ENCODE results near the gene ARHGEF7.

ARHGEF7 gene

DNA sequence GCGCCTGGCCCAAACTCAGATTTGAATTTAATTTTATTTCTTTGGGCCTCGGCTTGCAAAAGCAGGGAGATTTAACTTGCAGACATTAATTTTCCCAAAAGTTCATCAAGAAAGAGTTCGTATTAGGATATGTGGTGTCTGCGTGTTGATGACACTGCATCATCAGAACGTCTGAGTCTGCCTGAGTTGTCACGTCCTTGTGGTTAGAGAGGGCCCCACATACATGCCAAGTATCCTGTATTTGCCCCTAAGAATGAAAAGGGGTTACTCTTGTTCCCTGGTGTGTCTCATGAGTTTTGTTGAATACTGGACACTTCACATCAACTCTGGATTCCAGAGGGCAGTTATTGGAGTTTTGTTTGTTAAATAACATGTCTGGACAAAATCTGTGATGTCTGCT, 199.7 kb downstream of the ARHGEF7 start:
- no peak for DNase-seq

DNA sequence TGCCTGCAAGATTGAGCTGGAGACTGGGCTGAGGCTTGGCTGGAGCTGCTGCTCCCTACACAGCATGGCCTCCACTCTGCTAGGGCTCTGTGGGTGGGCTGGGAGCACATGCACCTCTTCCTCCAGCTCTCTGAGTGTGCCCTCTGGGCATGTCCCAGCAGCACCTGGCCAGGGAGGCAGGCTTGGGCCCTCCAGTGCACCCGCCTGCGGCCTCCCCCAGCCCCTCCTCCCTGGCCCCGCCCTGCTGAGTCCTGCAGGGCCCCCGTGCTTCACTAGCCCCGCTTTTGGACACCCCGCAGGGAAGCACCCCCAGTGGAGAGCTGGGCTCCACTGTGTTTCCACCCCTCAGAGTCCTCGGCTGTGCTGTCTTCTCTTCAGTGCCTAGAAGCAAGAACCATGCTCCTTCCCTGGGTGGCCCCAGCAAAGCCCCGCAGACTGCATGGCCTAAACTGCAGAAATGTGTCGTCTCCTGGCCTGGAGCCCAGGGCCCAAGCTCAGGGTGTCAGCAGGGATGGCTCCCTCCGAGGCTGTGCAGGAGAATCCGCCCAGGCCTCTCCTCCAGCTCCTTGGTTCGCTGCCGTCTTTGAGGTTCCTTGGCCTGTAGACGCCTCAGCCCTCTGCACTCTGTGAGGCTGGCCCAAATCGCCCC, 200.4 kb downstream of the ARHGEF7 start:
- no peak for DNase-seq

DNA sequence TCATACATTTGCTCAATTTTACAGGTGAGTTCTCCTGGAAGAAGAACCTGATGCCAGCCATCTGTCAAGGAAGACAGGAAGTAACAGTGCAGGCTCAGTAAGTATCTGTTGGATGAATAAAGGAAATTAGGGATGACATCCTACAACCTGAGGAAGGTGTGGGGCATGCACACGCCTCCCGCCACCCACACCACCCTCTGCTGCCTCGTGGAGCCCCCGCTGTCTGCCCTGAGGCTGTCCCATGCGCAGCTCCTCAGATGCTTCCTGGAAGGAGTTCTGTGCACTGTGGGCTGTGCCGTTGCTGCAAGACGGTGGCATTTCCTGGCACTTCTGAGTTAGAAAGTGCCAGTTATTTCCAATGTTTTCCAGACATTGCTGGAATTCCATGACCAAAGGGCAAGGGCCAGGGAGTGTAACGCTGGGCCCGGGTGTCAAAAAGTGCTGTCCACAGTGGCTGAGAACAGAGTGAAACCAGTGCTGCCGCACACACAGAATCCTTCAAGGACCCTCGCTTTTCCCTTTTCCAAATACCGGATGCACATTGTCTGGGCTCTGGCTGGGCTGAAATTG, 201.1 kb downstream of the ARHGEF7 start:
- DNase-seq, result no peak

DNA sequence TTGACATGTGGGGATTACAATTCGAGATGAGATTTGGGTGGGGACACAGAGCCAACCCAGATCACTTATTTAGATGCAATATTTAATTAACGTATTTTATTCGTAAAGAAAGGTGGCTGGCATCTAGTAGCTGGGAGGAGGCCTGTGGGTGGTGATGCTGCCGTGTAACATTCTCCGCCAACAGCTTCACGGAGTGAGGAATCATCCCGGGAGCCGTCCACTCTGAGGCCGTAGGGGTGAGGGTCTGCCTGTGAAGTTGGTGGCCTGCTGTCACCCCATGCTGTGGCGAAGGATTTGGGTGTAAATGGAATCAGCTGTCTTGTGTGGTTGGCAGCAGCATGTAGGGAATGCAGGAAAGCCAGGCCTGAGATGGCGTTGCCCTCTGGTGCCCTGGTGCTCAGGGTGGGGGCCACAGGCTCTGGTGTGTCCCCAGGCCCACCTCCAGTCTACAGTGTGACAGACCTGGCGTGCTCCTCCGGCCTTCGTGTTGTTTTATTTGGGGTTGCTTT, 202.0 kb downstream of the ARHGEF7 start:
- no peak for DNase-seq

DNA sequence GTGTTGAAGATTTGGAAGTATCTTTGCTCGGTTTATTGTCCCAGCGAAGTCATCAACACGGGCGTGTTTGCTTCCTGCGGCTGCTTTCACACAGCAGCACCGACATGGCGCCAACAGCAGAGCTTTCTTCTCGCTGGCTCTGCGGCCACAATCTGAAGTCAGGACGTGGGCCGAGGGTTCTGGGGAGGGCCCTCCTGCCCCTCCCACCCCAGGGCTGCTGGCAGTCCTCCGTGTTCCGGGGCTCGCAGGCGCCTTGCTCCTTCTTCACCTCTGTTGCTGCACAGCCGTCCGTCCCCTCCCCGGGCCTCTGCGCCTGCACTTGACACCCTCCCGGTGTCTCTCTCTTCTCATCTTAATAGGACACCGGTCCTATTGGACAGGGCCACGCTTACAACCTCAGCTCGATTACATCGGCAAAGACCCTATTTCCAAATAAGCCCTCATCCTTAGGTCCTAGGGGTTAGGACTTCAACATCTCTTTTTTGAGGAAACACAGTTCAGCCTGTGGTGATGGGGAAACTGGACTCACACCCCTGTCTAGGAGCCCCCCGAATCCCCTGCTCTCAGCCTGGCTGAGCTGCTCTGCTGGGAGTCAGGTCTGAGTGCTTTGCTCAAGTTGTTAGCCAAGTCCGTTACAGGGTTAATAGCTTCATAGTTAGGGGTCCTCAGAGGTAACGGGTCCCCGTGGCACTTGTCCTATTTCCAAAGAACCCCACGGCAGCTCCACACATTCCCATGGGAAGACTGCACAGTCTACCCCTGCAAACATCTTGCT, 202.6 kb downstream of the ARHGEF7 start:
- DNase-seq, result no peak

DNA sequence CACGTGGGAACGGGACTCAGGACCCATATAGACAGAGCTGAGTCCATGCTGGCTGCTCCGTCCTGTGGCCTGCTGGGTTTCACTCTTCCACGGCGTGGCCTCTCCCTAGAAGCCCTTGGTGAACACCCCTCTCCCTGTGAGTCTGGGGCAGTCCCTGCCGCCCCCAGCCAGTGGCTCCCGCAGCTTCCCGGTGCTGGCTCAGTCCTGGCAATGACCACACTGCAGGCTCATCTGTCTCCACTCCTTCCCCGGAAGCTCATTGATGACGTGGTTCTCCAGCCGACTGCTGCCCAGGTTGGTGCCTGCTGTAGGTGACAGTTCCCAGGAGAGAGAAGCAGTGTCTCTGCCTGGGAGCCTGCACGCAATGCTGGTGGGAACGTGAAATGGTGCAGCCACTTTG, 203.3 kb downstream of the ARHGEF7 start:
- DNase-seq, result no peak

DNA sequence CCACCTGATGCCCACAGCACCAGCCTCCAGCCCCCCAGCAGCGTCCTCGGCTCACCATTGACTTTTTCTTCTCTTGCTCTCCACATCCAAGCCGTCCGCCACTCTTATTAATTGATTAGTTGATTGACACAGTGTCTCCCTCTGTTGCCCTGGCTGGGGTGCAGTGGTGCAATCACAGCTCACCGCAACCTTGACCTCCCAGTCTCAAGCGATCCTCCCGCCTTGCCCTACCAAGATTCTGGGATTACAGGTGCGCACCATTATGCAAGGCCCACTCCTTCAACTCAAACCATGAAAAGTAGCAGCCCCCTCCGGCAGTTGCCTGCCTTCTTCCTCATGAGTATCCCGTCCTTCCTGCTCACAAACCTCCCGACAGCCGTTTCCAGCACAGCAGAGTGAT, 204.4 kb downstream of the ARHGEF7 start:
- no peak for DNase-seq

DNA sequence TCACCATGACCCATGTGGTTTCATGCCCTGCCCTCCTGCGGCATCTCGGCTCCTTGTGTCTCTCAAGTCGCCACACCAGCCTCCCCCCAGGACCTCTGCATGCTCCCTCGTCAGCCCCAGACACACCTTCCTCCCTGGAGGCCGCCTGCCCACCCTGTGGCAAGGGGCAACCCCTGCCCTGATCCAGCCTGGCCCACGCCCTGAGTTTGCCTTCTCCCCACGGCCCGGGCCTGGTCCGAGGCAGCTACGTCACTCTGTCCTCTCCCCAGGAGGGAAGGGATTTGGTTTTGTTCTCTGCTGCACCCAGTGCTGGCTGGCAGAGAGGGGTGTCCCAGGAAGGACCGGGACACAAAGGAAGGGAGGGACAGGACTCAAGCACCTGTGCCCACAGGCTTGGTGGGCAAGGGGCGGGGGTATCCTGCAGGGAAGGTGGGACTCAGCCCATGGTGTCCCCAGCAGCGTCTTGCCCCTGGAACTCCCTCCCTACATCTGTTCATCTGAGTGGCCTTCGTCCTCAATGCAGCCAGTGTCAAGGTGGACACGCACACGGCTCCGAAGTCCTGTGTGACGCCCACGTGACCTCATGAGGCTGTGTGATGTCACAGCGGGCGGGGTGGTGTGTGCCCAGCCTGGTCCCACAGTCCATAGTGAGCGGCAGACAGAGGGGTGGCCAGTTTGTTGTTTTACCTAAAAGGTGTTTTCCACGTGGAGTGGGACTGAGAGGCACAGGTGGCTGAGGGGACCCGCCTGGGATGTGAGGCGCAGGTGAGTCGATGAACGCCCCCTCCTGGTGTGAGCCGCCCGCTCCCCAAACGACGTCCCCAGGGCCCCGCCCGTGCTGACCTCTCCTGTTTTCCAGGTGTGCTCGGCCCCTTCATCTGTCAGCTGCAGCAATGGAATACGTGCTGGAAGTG, 205.1 kb downstream of the ARHGEF7 start, which contains the start of gene TEX29:
TEX29 (plus strand) TSS at position 645 of the 914 bp plus-strand sequence; CDS start at position 894, 249 bp downstream.
- no peak for DNase-seq

DNA sequence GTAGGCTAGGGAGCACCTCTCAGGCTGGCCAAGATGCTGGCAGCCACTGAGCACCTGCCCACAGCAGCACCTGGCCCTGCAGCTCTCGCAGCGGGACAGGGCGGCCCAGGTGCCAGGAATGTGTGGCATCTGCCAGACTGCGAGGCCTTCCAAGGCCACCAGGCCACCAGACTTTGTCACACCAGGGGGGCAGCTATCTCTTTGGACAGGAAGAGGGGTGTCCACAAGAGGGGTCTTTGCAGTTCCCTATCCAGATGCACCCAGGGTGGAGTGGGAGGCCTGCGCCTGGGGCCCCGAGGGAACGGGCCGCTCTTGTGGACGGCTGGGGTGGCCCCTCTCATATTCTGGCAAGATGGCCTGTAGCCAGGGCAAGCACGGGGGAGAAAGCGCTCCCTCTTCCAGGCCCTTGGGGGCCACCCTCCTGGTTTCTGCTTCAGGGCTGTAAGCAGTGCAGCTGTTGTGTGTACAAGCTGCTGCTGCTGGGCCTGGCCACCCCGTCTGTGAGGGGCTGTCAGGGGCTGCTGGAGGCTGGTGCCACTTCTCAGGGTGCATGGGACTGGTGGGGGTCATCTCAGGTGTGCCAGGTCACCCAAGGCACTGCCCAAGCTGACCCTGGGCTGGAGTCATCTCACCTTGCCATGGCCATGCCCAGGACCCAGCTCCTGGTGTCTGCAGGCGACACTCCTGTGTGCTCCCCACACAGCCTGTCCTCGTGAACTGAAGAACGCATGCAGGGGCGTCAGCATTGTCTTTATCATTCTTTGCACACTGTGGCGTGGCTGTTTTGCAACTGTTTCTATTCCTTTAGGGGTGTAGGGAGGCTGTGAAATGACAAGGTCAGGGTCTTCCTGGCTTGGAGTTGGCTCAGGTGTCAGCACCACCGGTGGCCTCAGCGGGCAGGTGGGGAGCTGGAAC, 207.1 kb downstream of the ARHGEF7 start:
- no peak for DNase-seq

DNA sequence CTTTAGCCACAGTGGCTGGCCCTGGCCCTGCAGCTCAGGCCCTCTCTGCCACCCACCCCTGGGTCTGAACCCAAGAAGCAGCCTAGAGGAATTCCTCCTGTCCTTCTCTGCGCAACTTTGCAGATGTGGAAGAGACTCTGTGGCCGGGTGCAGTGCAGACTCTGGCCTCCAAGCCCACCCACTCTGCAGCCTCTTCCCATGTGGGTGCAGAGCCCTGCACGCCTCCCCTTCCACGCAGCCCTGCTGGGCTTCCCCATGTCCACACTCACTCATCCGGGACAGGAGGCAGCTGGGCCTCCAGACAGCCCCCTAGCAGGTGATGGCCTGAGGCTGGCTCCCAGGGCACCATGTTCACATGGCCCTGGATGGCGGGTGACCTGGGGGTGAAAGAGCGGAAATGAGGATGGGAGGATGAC, 207.8 kb downstream of the ARHGEF7 start:
- no peak for DNase-seq

DNA sequence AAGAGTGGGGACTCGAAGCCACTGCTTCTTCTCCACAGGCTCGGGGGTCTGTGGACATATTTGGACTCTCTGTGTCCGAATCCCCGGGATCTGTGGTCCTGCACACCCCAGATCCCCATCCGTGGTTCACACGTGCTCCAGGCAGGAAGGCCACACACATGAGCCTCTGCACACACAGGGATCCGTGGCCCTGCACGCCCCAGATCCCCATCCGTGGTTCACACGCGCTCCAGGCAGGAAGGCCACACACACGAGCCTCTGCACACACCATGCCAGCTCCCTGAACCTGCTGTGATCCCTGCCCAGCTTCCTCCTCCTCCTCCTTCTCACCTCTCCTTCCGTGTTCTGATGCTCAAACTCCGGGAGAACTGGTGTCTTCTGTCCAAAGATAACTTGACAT, 208.4 kb downstream of the ARHGEF7 start:
- DNase-seq, result no peak

DNA sequence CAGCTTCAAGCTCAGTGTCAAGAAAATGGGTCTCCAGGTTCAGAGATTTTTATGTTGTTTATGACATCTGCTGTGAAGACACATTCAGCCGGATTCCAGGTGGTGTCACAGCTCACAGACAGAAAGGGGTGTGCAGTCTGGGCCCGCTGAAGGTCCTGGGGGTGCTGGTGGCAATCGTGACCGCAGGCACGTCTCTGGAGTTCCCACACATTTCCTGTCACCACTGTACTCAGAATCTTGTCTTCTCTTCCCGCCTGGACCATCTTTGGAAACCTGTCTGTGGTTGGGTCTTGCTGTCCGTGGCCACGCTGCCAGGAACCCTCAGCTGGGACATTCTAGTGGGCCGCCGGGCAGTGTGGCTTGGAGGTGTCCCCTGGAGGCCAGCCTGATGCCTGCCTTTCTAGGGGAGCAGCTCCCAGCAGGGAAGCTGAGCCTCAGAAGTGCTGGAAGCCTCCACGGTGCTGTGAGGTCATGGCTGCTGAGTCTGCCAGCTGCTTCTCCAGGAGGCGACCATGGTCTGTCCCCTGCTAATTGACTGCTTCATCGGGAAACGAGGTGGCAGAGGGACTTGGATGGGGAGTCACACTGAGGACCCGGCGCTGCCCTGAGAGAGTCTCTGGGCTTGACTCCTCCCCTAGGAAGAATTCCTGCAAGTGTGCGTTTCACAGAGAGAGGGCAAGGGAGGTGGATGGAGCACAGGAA, 209.0 kb downstream of the ARHGEF7 start:
- no peak for DNase-seq

DNA sequence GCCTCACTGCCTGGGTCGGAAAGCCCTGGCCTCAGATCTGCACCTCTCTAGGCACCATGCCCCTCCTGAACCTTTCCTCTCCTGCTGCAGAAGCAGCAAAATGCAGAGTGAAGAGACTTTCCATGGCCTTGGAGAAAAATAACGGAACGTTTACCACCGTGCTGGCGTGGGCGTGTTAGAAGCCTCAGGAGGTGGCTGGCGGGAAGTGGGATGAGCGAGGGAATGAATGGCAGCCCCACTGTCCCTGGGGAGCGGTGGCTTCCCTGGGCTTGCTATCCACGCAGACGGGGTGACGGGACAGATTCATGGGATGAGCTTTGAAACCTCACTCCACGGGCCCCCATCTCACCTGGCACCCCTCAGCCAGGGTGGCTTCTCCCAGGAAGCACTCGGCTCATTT, 209.6 kb downstream of the ARHGEF7 start:
- no peak for DNase-seq

DNA sequence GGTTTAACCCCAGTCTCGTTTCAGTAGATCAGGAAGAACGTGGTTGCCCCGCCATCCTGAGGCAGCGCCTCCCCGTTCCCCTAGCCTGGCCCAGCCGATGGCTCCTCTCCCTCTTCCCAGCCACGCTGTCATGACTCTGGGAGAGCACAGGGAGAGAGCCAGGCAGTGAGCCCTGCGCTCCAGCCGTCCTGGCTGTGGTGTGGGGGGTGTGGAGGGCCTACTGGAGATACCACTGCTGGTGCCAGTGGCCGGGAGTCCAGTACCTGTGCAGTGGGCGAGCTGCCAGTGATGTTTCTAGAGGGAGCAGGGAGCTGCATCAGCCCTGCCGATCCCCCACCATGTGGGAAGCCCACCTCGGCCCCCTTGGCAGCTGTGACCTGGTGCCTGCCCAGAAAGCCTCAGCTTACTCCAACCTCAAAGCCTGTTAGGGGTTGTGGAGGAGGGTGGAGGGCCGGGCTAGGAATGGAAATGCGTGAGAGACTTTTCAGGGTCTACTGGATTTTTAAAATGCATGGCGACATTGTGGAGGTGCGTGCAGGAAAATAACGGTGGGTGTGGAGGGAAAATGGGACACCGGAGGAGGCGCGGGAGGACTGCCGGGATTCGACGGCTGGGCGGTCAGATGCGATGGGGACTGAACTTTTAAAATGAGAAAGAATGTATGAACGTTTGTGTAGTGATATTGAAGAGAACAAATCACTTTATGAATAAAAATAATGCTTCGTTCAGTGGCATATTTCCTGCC, 210.2 kb downstream of the ARHGEF7 start:
- DNase-seq, result no peak

DNA sequence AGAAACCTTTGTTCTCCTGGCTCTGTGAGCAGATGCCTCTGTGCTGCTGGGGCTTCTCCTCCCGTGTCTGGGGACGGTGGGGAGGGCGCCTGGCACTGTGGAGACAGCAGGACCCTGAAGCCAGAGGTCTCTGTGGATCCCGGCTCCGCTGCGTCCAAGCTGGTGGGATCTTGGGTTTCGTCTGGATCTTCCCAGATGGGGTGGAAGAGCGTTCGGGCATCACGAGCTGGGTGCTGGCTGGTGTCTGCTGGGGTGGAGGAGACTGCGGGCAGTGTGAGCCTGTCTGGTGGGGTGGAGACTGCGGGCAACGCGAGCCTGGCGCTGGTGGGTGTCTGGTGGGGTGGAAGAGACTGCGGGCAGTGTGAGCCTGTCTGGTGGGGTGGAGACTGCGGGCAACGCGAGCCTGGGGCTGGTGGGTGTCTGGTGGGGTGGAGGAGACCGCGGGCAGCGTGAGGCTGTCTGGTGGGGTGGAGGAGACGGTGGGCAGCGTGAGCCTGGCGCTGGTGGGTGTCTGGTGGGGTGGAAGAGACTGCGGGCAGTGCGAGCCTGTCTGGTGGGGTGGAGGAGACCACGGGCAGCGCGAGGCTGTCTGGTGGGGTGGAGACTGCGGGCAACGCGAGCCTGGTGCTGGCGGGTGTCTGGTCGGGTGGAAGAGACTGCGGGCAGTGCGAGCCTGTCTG, 211.0 kb downstream of the ARHGEF7 start:
- no peak for DNase-seq

DNA sequence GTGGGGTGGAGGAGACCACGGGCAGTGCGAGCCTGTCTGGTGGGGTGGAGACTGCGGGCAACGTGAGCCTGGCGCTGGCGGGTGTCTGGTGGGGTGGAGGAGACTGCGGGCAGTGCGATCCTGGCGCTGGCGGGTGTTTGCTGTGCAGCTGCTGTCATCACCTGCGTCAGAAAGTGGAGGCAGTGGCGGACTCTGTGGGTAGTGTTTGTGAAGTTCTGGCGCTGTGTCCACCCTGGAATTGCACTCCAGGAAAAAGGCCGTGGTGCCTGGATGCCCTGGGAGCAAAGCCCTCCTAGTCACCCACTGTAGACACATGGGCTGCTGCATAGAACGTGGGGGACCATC, 211.5 kb downstream of the ARHGEF7 start:
- DNase-seq, result no peak

DNA sequence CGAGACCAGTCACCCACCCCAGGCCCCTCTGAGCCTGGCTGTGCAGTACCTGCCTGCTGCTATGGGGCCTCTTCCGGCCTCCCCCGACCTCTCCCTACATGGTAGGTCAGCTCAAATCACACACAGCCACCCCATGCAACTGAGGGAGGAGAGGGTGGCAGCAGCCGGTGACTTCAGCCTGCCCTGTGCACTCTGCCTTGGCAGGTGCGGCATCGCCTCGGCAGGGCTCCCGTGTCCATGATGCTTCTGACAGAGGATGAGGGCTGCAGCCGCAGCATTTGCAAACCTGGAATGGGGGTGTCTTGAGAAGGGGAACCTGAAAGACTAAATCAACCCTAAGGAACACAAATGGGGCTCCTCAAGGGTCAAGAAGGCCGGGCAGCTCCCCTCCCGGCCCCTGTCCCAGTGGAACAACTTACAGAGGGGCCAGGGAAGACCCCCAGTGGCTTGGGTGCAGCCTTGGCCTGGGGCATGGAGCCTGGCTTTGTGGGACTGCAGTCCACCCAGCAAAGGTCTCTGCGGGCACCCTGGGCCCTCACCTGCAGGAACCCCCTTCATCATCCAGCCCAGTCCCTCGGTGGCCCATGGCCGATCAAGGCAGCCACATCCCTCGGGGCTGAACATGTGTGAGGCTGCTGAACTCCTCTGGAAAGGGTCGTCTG, 212.0 kb downstream of the ARHGEF7 start:
- DNase-seq, result no peak

DNA sequence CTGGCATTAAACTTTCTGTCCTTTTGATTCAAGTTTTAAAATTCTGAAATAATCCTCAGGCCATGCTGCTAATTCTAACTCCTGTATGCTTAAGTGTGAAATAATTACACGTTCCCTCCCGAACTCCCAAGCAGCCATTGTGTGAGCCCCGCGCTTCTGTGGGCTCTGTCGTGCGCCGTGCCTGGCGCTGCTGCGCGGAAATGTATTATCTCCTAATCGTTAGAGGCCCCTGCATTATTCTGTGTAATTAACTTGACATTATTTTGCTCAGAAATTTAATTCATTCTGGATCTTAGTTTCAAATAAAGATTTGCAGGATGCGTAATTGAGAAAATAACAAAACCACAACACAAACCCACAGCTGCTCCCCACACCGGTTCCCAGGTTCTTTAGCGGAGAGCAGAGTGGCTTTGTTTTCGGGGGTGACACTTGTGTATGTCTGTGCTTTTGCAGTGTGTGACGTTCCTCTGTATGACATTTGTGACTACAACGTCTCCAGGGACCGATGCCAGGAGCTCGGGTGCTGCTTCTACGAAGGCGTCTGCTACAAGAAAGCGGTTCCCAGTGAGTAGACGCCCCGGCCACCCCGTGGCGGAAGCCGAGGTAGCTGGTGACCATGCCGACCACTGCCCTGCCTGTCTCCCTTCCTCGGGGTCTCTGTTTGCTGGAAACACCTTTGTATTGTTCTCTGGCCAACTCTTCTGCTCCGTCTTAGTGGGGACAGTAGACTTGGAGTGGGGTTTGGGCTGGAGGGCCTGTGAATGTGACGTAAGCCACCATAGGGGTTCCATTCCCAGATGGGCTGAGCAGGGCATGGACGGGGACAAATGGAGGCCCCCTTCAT, 212.8 kb downstream of the ARHGEF7 start:
- DNase-seq, result no peak
